A549 (cell line): Measurements from ENCODE around the gene HSPG2.

ENCODE experiments used
- CBX2 ChIP-seq: fragments of 200-600 bp; sonication (generic); IDR thresholded peaks from 2 replicates; pipeline ENCODE4 v1.6.1; 2016; ENCODE audit warnings: low read depth, mild to moderate bottlenecking, borderline replicate concordance
- CTCF ChIP-seq: fragments of >200 bp; sonication (Bioruptor Twin); formaldehyde crosslinking; IDR thresholded peaks from 3 replicates; pipeline ENCODE4 v1.5.1; 2016
- EHMT2 ChIP-seq: fragments of 200-600 bp; sonication (generic); IDR thresholded peaks from 2 replicates; pipeline ENCODE4 v1.6.1; 2016; ENCODE audit warnings: antibody characterized with exemption, low read depth, mild to moderate bottlenecking, moderate library complexity
- JUNB ChIP-seq: fragments of >200 bp; sonication (Bioruptor Twin); formaldehyde crosslinking; IDR thresholded peaks from 2 replicates; pipeline ENCODE4 v1.6.1; 2016
- MAFK ChIP-seq: fragments of 450-650 bp; IDR thresholded peaks from 2 replicates; pipeline ENCODE4 v1.6.1; 2014; ENCODE audit not compliant: partially characterized antibody
- PHF8 ChIP-seq: fragments of 200-600 bp; sonication (generic); IDR thresholded peaks from 2 replicates; pipeline ENCODE4 v1.6.1; 2016; ENCODE audit warnings: low read depth, mild to moderate bottlenecking, antibody characterized with exemption, moderate library complexity, borderline replicate concordance
- POLR2A ChIP-seq: IDR thresholded peaks from 2 replicates; pipeline ENCODE4 v1.6.1; 2012; ENCODE audit warnings: mild to moderate bottlenecking, low read length
- REST ChIP-seq: fragments of 200-600 bp; sonication (generic); IDR thresholded peaks from 2 replicates; pipeline ENCODE4 v1.6.1; 2016; ENCODE audit warnings: antibody characterized with exemption, mild to moderate bottlenecking, moderate library complexity
- TP53 ChIP-seq: fragments of 250-450 bp; sonication (Bioruptor Pico); IDR thresholded peaks from 2 replicates; pipeline ENCODE4 v1.5.0; 2021; ENCODE audit warnings: mild to moderate bottlenecking, moderate library complexity
- ZFP36 ChIP-seq: fragments of 450-650 bp; IDR thresholded peaks from 2 replicates; pipeline ENCODE4 v1.6.1; 2014; ENCODE audit warnings: borderline replicate concordance; ENCODE audit not compliant: partially characterized antibody

- TF ChIP-seq REST (no peak), CTCF (no peak), POLR2A (no peak), CBX2 (no peak), PHF8 (no peak), EHMT2 (no peak), TP53 (CRISPR knock-in tag) (no peak), ZFP36 (no peak), JUNB (no peak), MAFK (no peak)
Observed at GRCh38 chr1:21901473-21901847, 35.6 kb downstream of the HSPG2 start.
